CD4-positive, alpha-beta T cell treated with Interferon gamma for 1 hour (primary cell): ENCODE measurements around the gene KRI1.
"Not testable (repeated sequence)": the region's sequence is repeated elsewhere in the genome, so short reads cannot be mapped to it uniquely, and the experiment has no call there.

Source experiments
- DNase-seq: peaks from one replicate; pipeline ENCODE4 v3.0.0-alpha.2; 2020

KRI1 gene

GRCh38 chr19:10546817-10547216 is 19.0 kb downstream of the KRI1 start:
- no peak for DNase-seq

DNA sequence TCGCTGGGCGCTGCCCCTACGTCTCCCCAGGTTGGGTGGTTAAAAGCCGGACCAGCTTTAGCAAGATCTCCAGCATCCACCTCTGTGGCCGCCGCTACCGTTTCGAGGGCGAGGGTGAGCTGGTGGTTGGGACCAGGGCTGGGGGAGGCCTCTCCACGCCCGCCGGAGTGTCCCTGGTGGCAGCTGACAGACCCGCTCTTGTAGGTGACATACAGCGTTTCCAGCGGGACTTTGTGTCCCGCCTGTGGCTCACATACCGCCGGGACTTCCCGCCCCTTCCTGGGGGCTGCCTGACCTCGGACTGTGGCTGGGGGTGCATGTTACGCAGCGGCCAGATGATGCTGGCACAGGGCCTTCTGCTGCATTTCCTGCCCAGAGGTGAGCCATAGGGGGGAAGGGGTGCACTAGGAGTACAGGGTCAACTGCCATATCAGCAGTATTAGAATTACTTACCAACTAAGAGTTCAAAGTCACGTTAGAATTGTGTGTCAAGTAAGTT is 21.0 kb downstream of the KRI1 start:
- no peak for DNase-seq

DNA sequence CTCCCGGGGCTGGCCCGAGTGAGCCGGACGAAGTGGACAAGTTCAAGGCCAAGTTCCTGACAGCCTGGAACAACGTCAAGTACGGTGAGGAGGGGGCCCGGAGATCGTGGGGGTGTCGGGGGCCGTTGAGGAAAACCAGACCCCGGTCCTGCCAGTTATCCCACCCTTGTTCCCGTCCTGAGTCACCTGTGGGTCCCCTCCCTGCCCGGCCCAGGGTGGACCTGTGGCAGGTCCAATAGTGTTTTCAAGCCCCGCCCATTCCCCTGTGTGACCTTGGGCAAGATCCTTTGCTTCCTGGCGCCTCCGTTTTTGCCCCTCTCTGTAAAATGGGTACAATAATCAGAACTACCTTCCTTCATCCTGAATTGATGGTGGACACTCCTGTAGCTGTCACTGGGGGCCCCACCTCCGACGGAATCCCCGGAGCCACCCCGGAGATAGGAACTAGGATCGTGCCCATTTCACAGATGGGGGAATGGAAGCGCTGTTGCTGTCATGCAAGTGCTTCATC is 21.5 kb downstream of the KRI1 start:
- DNase-seq: no peak

GRCh38 chr19:10543420-10544241 is 22.2 kb downstream of the KRI1 start, which contains the start of gene ATG4D:
ATG4D (plus strand) TSS chr19:10543904; CDS start chr19:10544091, 187 bp downstream.
- DNase-seq: peak; percentile 79

DNA sequence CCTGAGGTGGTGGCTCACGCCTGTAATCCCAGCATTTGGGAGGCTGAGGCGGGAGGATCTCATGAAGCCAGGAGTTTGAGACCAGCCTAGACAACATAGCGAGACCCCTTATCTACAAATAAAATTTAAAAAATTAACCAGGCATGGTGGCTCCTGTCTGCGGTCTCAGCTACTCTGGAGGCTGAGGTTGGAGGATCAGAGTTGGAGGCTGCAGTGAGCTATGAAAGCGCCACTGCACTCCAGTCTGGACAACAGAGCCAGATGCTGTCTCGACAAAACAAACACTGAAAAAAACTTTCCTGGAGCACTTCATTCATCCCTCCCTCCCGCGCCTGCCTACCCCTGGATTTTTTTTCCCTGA is 22.8 kb downstream of the KRI1 start:
- no peak for DNase-seq

- DNase-seq: not testable (repeated sequence)
These were observed 26.8 kb downstream of the KRI1 start for GRCh38 chr19:10539016-10539415.

GRCh38 chr19:10538204-10538983 is 27.4 kb downstream of the KRI1 start:
- no peak for DNase-seq

GRCh38 chr19:10537668-10538067 is 28.1 kb downstream of the KRI1 start:
- no peak for DNase-seq

DNA sequence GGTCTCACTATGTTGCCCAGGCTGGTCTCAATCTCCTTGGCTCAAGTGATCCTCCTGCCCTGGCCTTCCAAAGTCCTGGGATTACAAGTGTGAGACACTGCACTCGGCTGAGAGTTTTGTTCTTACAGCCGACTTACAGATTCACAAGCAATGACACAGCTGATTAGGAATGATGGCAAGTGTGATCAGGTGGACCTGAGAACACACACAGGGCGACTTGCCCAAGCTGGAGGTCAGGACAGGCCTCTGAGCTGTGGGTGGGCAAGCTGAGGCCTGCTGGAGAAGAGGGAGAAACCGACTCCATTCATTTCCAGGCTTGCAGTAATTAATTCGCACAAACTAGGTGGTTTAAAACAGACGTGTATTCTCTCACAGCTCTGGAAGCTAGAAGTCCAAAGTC is 30.2 kb downstream of the KRI1 start:
- no peak for DNase-seq

DNA sequence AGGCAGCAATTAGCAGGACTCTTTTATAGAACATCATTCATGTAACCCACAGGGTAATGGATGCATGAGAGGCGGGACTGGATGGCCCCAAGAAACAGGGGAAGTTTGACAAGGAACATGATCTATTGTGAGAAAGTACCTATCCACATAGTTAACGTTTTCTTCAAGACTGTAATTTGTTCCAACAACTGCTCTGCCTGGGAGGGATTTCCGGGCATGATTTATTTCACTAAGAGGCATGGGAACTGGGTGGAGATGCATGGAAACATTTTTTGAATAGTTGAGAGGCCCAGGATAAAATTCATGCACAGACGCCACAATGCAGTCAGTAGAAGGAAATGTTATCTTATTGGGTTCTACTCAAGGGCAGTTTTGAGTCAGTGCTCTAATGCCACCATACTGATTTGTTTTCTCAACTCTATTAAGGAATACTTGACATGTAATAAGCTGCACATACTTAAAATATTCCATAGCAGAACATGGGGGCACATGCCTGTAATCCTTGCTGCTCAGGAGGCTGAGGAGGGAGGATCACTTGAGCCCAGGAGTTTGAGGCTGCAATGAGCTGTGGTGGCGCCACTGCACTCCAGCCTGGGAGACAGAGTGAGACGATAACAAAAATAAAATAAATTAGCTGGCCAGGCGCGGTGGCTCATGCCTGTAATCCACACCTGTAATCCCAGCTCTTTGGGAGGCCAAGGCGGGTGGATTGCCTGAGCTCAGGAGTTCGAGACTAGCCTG is 32.0 kb downstream of the KRI1 start:
- DNase-seq: no peak

DNA sequence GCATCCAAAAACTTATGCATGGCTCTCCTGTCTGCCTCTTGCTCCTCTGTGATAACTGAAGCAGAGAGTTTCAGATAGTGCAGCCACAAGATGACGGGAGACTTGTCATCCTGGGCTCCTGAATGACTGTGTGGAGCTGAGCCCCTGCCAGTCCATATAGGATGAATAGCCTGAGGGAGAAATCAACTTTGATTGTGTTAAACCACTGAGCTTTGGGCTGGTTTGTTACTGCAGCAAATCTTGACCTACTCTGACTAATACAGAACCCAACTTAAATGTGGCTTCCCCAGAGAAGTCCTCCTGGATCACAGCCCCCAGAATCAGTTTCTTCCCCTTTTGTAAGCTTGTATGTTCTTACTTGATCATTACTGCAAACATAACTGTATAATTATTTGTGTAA is 33.4 kb downstream of the KRI1 start:
- no peak for DNase-seq

GRCh38 chr19:10526887-10527286 is 38.9 kb downstream of the KRI1 start:
- not testable (repeated sequence) for DNase-seq

DNA sequence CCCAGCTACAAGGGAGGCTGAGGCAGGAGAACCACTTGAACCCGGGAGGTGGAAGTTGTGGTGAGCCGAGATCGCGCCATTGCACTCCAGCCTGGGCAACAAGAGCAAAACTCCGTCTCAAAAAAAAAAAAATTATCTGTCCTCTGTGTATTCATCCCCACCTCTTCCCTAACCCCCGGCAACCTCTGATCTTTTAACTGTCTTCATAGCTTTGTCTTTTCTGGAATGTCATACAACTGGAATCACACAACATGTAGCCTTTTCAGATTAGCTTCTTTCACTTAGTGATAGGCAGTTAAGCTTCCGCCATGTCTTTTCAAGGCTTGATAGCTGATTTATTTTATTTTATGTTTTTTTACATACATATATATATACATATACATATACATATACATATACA is 40.2 kb downstream of the KRI1 start:
- DNase-seq: no peak

DNA sequence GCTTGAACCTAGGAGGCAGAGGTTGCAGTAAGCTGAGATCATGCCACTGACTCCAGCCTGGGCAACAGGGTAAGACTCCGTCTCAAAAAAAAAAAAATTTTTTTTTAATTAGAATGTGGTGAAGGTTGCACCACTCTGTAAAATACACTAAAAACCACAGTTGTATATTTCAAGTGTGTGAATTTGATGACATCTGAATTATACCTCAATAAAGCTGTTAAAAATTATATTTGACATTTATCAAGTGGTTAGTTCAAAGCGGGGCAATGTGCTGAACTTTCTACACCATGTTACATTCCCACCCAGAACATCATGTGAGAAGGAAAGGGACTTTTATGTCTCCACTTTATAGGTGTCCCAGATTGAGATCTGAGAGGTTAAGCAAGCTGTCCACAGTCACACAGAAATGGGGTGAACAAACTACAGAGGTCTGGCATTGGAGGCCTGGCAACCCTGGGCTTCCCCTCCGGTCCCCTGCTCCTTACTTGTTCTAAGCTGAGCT is 42.6 kb downstream of the KRI1 start:
- DNase-seq: no peak

DNA sequence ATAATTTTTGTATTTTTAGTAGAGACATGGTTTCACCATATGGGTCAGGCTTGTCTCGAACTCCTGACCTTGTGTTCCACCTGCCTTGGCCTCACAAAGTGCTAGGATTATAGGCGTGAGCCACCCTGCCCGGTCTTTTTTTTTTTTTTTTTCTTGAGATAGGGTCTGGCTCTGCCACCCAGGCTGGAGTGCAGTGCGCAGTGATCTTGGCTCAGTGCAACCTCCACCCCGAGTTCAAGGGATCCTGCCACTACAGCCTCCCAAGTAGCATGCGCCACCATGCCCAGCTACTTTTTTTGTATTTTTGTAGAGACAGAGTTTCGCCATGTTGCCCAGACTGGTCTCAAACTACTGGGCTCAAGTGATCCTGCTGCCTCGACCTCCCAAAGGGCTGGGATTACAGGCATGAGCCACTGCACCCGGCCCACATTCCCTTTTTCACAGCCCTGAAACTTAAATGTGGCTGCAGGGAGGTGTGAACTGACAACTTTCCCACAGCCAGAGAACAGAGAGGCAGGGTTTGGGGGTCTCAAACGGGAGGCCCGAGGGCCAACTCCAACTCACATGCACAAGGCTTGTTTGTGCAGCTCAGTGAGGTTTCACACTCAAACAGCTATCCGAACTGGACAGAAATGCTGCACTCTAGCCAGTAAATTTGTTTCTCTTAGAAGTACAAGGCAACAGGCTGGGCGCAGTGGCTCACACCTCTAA is 44.2 kb downstream of the KRI1 start:
- DNase-seq: no peak

- no peak for DNase-seq
These were observed 45.0 kb downstream of the KRI1 start for GRCh38 chr19:10520652-10521318.

DNA sequence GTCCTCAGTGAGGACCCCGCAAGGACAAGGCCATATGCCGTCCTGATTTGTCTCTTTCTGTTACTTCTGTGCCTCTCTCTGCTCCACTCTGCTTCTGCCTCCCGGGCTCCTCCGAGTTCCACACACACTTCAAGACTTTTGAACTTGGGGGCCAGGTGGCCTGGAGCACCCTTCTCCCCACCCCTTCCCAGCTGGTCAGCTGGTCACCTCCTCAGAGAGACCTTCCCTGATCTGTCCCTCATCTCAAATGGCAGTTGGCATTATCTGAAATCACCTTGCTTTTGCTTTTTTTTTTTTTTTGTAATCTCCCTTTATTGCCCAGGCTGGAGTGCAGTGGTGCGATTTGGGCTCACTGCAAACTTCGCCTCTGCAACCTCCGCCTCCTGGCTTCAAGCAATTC is 46.4 kb downstream of the KRI1 start:
- no peak for DNase-seq

DNA sequence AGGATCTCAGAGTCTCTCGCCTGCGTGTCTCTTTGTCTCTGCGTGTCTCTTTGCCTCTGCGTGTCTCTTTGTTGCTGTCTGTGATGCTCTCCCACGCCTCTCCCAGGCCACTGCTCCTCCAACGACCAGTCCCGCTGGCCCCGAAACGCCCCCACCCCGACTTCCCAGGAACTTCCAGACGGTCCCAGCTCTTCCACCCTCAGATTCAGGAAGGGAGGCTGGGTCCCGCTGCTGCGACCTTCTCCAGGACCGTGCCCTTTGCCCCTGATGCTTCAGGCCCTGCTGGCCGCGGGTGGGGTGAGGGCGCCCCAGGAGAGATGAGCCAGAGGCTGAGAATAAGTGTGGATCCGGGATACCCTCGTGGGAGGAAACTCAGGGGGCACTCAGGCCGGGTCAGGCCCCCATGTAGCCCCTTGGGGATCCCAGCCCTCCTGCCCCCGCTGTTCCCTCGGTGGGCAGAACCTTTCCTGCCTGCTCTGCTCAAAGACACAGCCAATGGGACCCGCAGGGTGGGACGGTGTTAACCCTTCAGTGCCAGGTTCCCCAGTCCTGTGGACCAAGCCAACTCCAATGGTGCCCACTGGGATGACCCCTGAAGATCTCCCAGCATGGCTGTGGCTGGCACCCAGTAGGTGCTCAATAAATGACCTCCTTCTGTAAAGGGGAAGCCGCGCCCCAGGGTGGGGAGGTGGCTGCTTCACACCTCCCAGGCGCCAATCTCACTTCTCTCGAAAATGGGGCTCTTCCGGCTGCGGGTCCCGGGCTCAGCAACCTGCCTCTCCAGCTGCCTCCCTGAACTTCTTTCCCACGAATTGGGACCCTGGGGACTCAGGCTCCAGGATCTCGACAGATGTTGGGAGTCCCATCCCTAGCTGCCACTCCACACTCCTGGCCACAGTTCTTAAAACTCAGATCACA is 47.1 kb downstream of the KRI1 start:
- DNase-seq: no peak

- DNase-seq: no peak
These were observed 47.9 kb downstream of the KRI1 start for GRCh38 chr19:10517760-10518443.

DNA sequence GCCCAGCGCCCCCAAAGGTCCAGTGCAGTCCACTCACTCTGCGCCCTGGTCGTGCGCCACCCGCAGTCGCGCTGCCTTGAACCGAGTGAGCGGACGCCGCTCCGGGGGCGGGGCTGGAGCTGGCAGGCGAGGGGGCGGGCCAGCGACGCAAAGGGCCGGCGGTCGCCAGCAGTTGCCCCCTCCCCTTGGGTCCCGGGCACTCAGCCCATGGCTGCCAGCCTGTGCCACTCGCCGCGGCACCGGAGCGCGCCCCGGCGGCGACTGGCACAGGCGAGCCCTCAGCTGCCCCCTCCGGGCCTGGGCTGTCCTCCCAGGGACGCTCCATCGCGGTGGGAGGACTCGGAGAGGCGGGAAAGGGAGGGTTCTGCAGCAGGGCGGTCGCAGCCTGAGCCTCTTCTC is 48.5 kb downstream of the KRI1 start, which contains the start of gene S1PR5:
S1PR5 (minus strand) TSS at position 87 of the 399 bp plus-strand sequence. CDS start 2,436 bp downstream, outside the sequence.
- peak; percentile 26 for DNase-seq
